GM18526 (cell line): Measurements from ENCODE around the gene CRISPLD2.

Experiments
- POLR2A ChIP-seq: IDR thresholded peaks from 3 replicates; pipeline ENCODE4 v1.6.1; 2011; ENCODE audit not compliant: insufficient read length; ENCODE audit errors: extremely low read depth

The CRISPLD2 gene

GRCh38 chr16:84819644-84820304, at the start of gene CRISPLD2:
CRISPLD2 (plus strand) TSS chr16:84819985; CDS start chr16:84838496, 18,511 bp downstream.
- no peak for TF ChIP-seq POLR2A

- no peak for TF ChIP-seq POLR2A
Measured at GRCh38 chr16:84773312-84773711, 46.5 kb upstream of the CRISPLD2 start.

GRCh38 chr16:84774810-84775209, 45.0 kb upstream of the CRISPLD2 start:
- no peak for TF ChIP-seq POLR2A

- TF ChIP-seq POLR2A = no peak
Measured at GRCh38 chr16:84775262-84775810, 44.4 kb upstream of the CRISPLD2 start.

GRCh38 chr16:84777435-84777834, 42.4 kb upstream of the CRISPLD2 start:
- no peak for TF ChIP-seq POLR2A

GRCh38 chr16:84778720-84779119, 41.1 kb upstream of the CRISPLD2 start:
- TF ChIP-seq POLR2A = no peak

- TF ChIP-seq POLR2A = no peak
Measured at GRCh38 chr16:84780063-84780462, 39.7 kb upstream of the CRISPLD2 start.

GRCh38 chr16:84780544-84781376, 39.0 kb upstream of the CRISPLD2 start:
- no peak for TF ChIP-seq POLR2A

GRCh38 chr16:84782846-84783245, 36.9 kb upstream of the CRISPLD2 start:
- no peak for TF ChIP-seq POLR2A

GRCh38 chr16:84785843-84786581, 33.8 kb upstream of the CRISPLD2 start:
- no peak for TF ChIP-seq POLR2A

- TF ChIP-seq POLR2A = no peak
Measured at GRCh38 chr16:84786605-84787262, 33.1 kb upstream of the CRISPLD2 start.

- no peak for TF ChIP-seq POLR2A
Measured at GRCh38 chr16:84787263-84787622, 32.5 kb upstream of the CRISPLD2 start.

GRCh38 chr16:84788920-84789391, 30.8 kb upstream of the CRISPLD2 start:
- TF ChIP-seq POLR2A = no peak

GRCh38 chr16:84789431-84789830, 30.4 kb upstream of the CRISPLD2 start:
- TF ChIP-seq POLR2A = no peak

GRCh38 chr16:84790301-84790700, 29.5 kb upstream of the CRISPLD2 start:
- no peak for TF ChIP-seq POLR2A
